K562 (cell line): ENCODE measurements around the gene MAML3. TPM values are rescaled to one million over a fixed set of nuclear protein-coding genes. Genes with fewer than 3 reads are reported as not detected.

Source experiments
- ATAC-seq: fragments of 200-7000 bp; cut with Tn5 transposase; 3 replicates; pipeline ENCODE4 v1.9.1; 2020; ENCODE audit warnings: moderate library complexity
- BruUV-seq: library from RNA; stranded (reverse); fragments of 400-500 nt; replicated peaks from 2 replicates; lab custom pipeline; 2021; lab: Mats Ljungman, UMichigan
- CTCF ChIA-PET: fragments of 300-600 bp; formaldehyde crosslinking; extraction: SDS; loops from one replicate; lab custom pipeline; 2021; ENCODE audit warnings: low intra/inter-chr PET ratio; lab: Yijun Ruan, JAX
- POLR2A ChIA-PET: fragments of 300-600, 350-650 bp; sonication (Branson Sonifier 250); formaldehyde crosslinking; extraction: SDS; loops from one replicate; lab custom pipeline; 2021; ENCODE audit warnings: antibody characterized with exemption, inconsistent platforms; lab: Yijun Ruan, JAX
- DNase-seq, 4 experiments: peaks; one replicate each; pipeline versions ENCODE4 v3.0.0 to v3.0.0-alpha.2; 2011 to 2018; ENCODE audit warnings: low spot score in 3 of 4, mixed read lengths in 3 of 4; ENCODE audit errors: extremely low read depth in 1 of 4
- FAIRE-seq: peaks from 2 replicates; lab custom pipeline; 2011; peaks lifted over from hg19 to GRCh38; lab: Jason Lieb, UNC
- H2AFZ ChIP-seq: 2 replicates; pipeline ENCODE4 v1.6.0; 2011; ENCODE audit warnings: low read depth, low read length, control low read depth, inconsistent platforms
- H3K27ac ChIP-seq: fragments of 200-600 bp; 3 replicates; pipeline ENCODE4 v1.8.0; 2011; ENCODE audit warnings: low read depth, mild to moderate bottlenecking, control low read depth, inconsistent platforms, low read length, moderate library complexity, mixed read lengths; ENCODE audit errors: extremely low read depth
- H3K27me3 ChIP-seq, 2 experiments: fragments of 300-600 bp in 1 of 2; 2 replicates in 1 of 2; 3 replicates in 1 of 2; pipeline versions ENCODE4 v1.6.0 to v1.8.0; 2011; ENCODE audit warnings: inconsistent platforms in 2 of 2, low read length in 2 of 2, mild to moderate bottlenecking in 1 of 2, mixed read lengths in 1 of 2, moderate library complexity in 1 of 2; ENCODE audit not compliant: control insufficient read depth in 2 of 2, insufficient read depth in 2 of 2
- H3K36me3 ChIP-seq: fragments of 300-600 bp; 3 replicates; pipeline ENCODE4 v1.8.0; 2011; ENCODE audit warnings: mild to moderate bottlenecking, low read length, inconsistent platforms; ENCODE audit not compliant: control insufficient read depth, insufficient read depth
- H3K4me1 ChIP-seq, 2 experiments: fragments of 200-600 bp in 1 of 2; replicated peaks in 1 of 2; 2 replicates in 1 of 2; 3 replicates in 1 of 2; pipeline versions ENCODE4 v1.5.1 to v1.8.0; 2011; ENCODE audit warnings: inconsistent platforms in 2 of 2, low read length in 2 of 2, mild to moderate bottlenecking in 1 of 2, mixed read lengths in 1 of 2, moderate library complexity in 1 of 2; ENCODE audit not compliant: control insufficient read depth in 2 of 2, insufficient read depth in 2 of 2
- H3K4me2 ChIP-seq: 2 replicates; pipeline ENCODE4 v1.6.1; 2011; ENCODE audit warnings: low read length, control low read depth, inconsistent platforms, mixed read lengths; ENCODE audit not compliant: insufficient read depth
- H3K4me3 ChIP-seq: fragments of 200-600 bp; sonication (generic), shearing (Covaris generic); 2 replicates; pipeline ENCODE4 v1.5.1; 2016; ENCODE audit warnings: control low read depth, inconsistent platforms
- H3K79me2 ChIP-seq: fragments of 200-600 bp; 3 replicates; pipeline ENCODE4 v1.8.0; 2011; ENCODE audit warnings: low read length, inconsistent platforms; ENCODE audit not compliant: control insufficient read depth, insufficient read depth
- H3K9ac ChIP-seq, 2 experiments: 2 replicates each; pipeline versions ENCODE4 v1.6.0 to v1.6.1; 2011; ENCODE audit warnings: low read depth in 2 of 2, low read length in 2 of 2, control low read depth in 1 of 2, inconsistent platforms in 1 of 2, mild to moderate bottlenecking in 1 of 2, mixed read lengths in 1 of 2; ENCODE audit not compliant: insufficient read depth in 1 of 2
- H3K9me1 ChIP-seq: one replicate; pipeline ENCODE4 v1.6.0; 2011; ENCODE audit warnings: inconsistent platforms, mild to moderate bottlenecking, low read length, moderate library complexity; ENCODE audit not compliant: control insufficient read depth, insufficient read depth
- H3K9me3 ChIP-seq: replicated peaks from 2 replicates; pipeline ENCODE4 v1.5.1; 2011; ENCODE audit warnings: low read depth, low read length, inconsistent platforms; ENCODE audit not compliant: control insufficient read depth, insufficient read depth
- H4K20me1 ChIP-seq: replicated peaks from 2 replicates; pipeline ENCODE4 v1.6.1; 2011; ENCODE audit warnings: low read length, inconsistent platforms, mixed read lengths; ENCODE audit not compliant: control insufficient read depth, insufficient read depth
- CEBPB ChIP-seq: fragments of 450-650 bp; IDR thresholded peaks from 2 replicates; pipeline ENCODE4 v1.6.1; 2016; ENCODE audit warnings: missing genetic modification characterization, missing compliant biosample characterization
- NUFIP1 ChIP-seq: fragments of 450-650 bp; IDR thresholded peaks from 2 replicates; pipeline ENCODE4 v1.6.1; 2018; ENCODE audit not compliant: partially characterized antibody
- PBX2 ChIP-seq, 2 experiments: IDR thresholded peaks in 1 of 2; conservative IDR thresholded peaks in 1 of 2; 2 replicates each; pipeline ENCODE4 v1.6.1; 2016; ENCODE audit warnings: low read depth in 2 of 2, mild to moderate bottlenecking in 1 of 2, missing compliant biosample characterization in 1 of 2, missing genetic modification characterization in 1 of 2, moderate library complexity in 1 of 2
- TAL1 ChIP-seq: fragments of 450-650 bp; IDR thresholded peaks from 2 replicates; pipeline ENCODE4 v1.6.1; 2016; ENCODE audit warnings: mild to moderate bottlenecking
- THRA ChIP-seq: fragments of 450-650 bp; IDR thresholded peaks from 2 replicates; pipeline ENCODE4 v1.6.1; 2017; ENCODE audit warnings: mild to moderate bottlenecking, moderate library complexity
- XRCC4 ChIP-seq: IDR thresholded peaks from one replicate; pipeline ENCODE4 v1.6.1; 2011; ENCODE audit not compliant: insufficient read depth, insufficient read length; ENCODE audit errors: extremely low read depth
- ZBTB40 ChIP-seq, 2 experiments: fragments of 450-650 bp in 1 of 2; sonication (generic) in 1 of 2; formaldehyde crosslinking in 1 of 2; IDR thresholded peaks; 2 replicates each; pipeline versions ENCODE4 v1.7.1 to v1.9.0; 2016 to 2022; ENCODE audit warnings: inconsistent platforms in 1 of 2, mild to moderate bottlenecking in 1 of 2, missing genetic modification reagents in 1 of 2
- WGBS: fragments of 100-300 bp; shearing (Covaris generic); methylation state at CpG from one replicate; pipeline ENCODE4 v1.1.6; 2016; ENCODE audit warnings: low coverage, mixed read lengths; ENCODE audit not compliant: insufficient coverage; ENCODE audit errors: missing lambda C conversion rate; 5-methylcytosine and 5-hydroxymethylcytosine counted together
- in situ Hi-C: fragments of 300-500 bp; cut with MboI; formaldehyde crosslinking; loops from 4 replicates; pipeline ENCODE4 v1.15.0; 2018; ENCODE audit warnings: inconsistent platforms, mixed read lengths
- intact Hi-C: fragments of 100-400 bp; cut with micrococcal nuclease; formaldehyde crosslinking; loops from 2 replicates; pipeline ENCODE4 v1.14.2; 2022
- polyA plus RNA-seq, 8 experiments: library from polyadenylated mRNA; depleted of rRNA in 4 of 8; stranded (reverse) in 5 of 8; unstranded in 3 of 8; fragments of >200 nt; fragmentation: Nextera tagmentation in 2 of 8; fragmentation: Illumina TruSeq in 1 of 8; extraction: Ambion mirVana in 2 of 8; extraction: Trizol in 1 of 8; gene quantifications; 2 replicates each; pipeline versions ENCODE4 v1.2.1 to v1.2.3, GENCODE V29; 2011 to 2014; ENCODE audit warnings: inconsistent platforms in 1 of 8, missing spikeins in 1 of 8
- total RNA-seq, 7 experiments: library from RNA; depleted of rRNA in 6 of 7; stranded (reverse); fragments of >200 nt in 6 of 7; fragmentation: Illumina TruSeq in 2 of 7; extraction: Trizol in 2 of 7; gene quantifications; 2 replicates each; pipeline versions ENCODE4 v1.2.1 to v1.2.3, GENCODE V29; 2011 to 2021; ENCODE audit warnings: low replicate concordance in 1 of 7

MAML3 gene
- total and polyA plus RNA-seq, 9 of the 15 experiments (the other 6 are each of a cell fraction or from before 2014, with no cell fraction given) = 0.01 to 0.55 (median 0.25) TPM

- intact Hi-C loops = no loop called here
- CTCF ChIA-PET = no interaction called here
- H3K4me2 ChIP-seq = no peak overlapping the region
- BruUV-seq = no TSS peak
- peaks cover 9 to 36% of the 10 kb centered on the region in 2 experiments for H3K27me3 ChIP-seq
- FAIRE-seq = no peak
- H4K20me1 ChIP-seq = no peaks in the 10 kb centered on the region
- ATAC-seq = no peak
- no peaks in the 10 kb centered on the region for H3K79me2 ChIP-seq
- H3K4me1 ChIP-seq = no peaks in the 10 kb centered on the region
- no peaks in the 10 kb centered on the region for H3K9me3 ChIP-seq
- H3K36me3 ChIP-seq = no peaks in the 10 kb centered on the region
- 2% methylated on average over 3 of the region's 3 CpGs for WGBS
- H3K9me1 ChIP-seq = no peaks in the 10 kb centered on the region
- H3K9ac ChIP-seq = no peak overlapping the region
- no peak overlapping the region for H3K27ac ChIP-seq
- in situ Hi-C loops = no loop called here
- H2AFZ ChIP-seq = no peak overlapping the region
- no peak overlapping the region for H3K4me3 ChIP-seq
- POLR2A ChIA-PET = no interaction called here
- DNase-seq = no peak
- TF ChIP-seq CEBPB (tag) (no peak), TAL1 (no peak), ZBTB40 (IDR thresholded peaks at IDR 0.05) (no peak), ZBTB40 (CRISPR knock-in tag; IDR thresholded peaks at IDR 0.05) (no peak), XRCC4 (no peak), THRA (no peak), NUFIP1 (no peak), PBX2 (CRISPR knock-in tag; IDR thresholded peaks at IDR 0.05; ENCODE audit: low read depth) (no peak), PBX2 (tag; conservative IDR thresholded peaks at IDR 0.05; ENCODE audit: low read depth) (no peak)
Observed at GRCh38 chr4:139781066-139781465, 372.9 kb downstream of the MAML3 start.
